HG03025 (cell line): Measurements from ENCODE around the gene IL1R1.
"Not testable (repeated sequence)": the region's sequence is repeated elsewhere in the genome, so short reads cannot be mapped to it uniquely, and the experiment has no call there.

Source experiments
- ATAC-seq: cut with Tn5 transposase; IDR thresholded peaks from one replicate; pipeline ENCODE4 v1.9.1; 2021; ENCODE audit warnings: mild to moderate bottlenecking, moderate library complexity; ENCODE audit not compliant: unreplicated experiment, low FRiP score

IL1R1 gene

GRCh38 chr2:102110596-102111334 lies 31.8 kb upstream of the IL1R1 start:
- no peak for ATAC-seq

GRCh38 chr2:102111823-102112222 lies 30.7 kb upstream of the IL1R1 start:
- ATAC-seq: no peak

GRCh38 chr2:102112271-102112670 lies 30.3 kb upstream of the IL1R1 start:
- no peak for ATAC-seq

- ATAC-seq: no peak
Observed at GRCh38 chr2:102112692-102113665, 29.6 kb upstream of the IL1R1 start.

- no peak for ATAC-seq
Observed at GRCh38 chr2:102114290-102114721, 28.2 kb upstream of the IL1R1 start.

- no peak for ATAC-seq
Observed at GRCh38 chr2:102114851-102115497, 27.6 kb upstream of the IL1R1 start.

GRCh38 chr2:102116630-102117471 lies 25.7 kb upstream of the IL1R1 start:
- no peak for ATAC-seq

- no peak for ATAC-seq
Observed at GRCh38 chr2:102117472-102117858, 25.1 kb upstream of the IL1R1 start.

GRCh38 chr2:102119255-102119654 lies 23.3 kb upstream of the IL1R1 start:
- no peak for ATAC-seq

- ATAC-seq: no peak
Observed at GRCh38 chr2:102120261-102120660, 22.3 kb upstream of the IL1R1 start.

GRCh38 chr2:102120701-102121159 lies 21.8 kb upstream of the IL1R1 start:
- ATAC-seq: no peak

- ATAC-seq: no peak
Observed at GRCh38 chr2:102122115-102122514, 20.4 kb upstream of the IL1R1 start.

- ATAC-seq: no peak
Observed at GRCh38 chr2:102122909-102123308, 19.6 kb upstream of the IL1R1 start.

GRCh38 chr2:102124421-102124820 lies 18.1 kb upstream of the IL1R1 start:
- ATAC-seq: not testable (repeated sequence)

- ATAC-seq: no peak
Observed at GRCh38 chr2:102126169-102126568, 16.4 kb upstream of the IL1R1 start.

GRCh38 chr2:102126660-102127059 lies 15.9 kb upstream of the IL1R1 start:
- ATAC-seq: no peak

- no peak for ATAC-seq
Observed at GRCh38 chr2:102129082-102129481, 13.5 kb upstream of the IL1R1 start.

GRCh38 chr2:102129951-102130646 lies 12.4 kb upstream of the IL1R1 start:
- ATAC-seq: no peak

- ATAC-seq: no peak
Observed at GRCh38 chr2:102130647-102130991, 11.9 kb upstream of the IL1R1 start.

GRCh38 chr2:102131564-102131963 lies 11.0 kb upstream of the IL1R1 start:
- no peak for ATAC-seq
